HG02885 (cell line): Measurements from ENCODE around the gene MFAP2.
"Not testable (repeated sequence)": the region's sequence is repeated elsewhere in the genome, so short reads cannot be mapped to it uniquely, and the experiment has no call there.

Source experiments
- ATAC-seq: cut with Tn5 transposase; IDR thresholded peaks from one replicate; pipeline ENCODE4 v1.9.1; 2021; ENCODE audit warnings: mild to moderate bottlenecking; ENCODE audit not compliant: unreplicated experiment, poor library complexity

MFAP2 gene

DNA sequence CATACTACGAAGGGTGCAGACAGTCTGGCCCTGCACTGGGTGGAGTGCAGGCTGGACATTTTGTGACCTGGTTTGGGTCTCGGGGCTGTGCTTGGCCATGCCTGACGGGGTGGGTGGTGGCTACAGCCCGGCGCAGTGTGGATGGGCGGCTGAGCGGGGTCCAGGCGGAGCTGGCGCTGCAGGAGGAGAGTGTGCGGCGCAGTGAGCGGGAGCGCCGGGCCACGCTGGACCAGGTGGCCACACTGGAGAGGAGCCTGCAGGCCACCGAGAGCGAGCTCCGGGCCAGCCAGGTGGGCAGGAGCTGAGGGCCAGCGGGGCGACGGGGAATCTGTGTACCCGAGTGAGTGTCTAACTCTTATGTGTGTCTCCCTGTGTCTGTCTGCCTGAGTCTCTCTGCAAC lies 14.1 kb downstream of the MFAP2 start:
- ATAC-seq: no peak

DNA sequence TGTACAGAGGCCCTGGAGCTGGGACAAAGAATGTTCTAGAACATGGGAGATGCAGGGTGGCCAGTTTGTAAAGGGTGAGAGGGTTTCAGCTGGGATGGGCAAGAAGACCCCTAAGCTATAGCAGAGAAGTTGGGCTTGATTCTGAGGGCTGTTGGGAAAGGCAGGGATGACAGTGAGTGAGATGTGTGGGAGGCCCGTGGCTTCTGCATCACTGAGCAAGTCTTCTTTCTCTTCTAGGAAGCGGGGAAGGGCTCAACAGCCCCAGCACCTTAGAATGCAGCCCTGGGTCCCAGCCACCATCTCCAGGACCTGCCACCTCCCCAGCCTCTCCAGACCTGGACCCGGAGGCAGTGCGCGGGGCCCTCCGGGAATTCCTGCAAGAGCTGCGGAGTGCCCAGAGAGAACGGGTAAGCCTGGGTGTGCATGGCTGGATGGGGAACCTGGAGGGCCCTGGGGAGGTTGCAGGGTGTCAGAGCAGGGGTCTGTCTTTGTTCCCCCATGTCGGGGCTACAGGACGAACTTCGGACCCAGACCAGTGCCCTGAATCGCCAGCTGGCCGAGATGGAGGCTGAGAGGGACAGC lies 14.8 kb downstream of the MFAP2 start:
- ATAC-seq: no peak

DNA sequence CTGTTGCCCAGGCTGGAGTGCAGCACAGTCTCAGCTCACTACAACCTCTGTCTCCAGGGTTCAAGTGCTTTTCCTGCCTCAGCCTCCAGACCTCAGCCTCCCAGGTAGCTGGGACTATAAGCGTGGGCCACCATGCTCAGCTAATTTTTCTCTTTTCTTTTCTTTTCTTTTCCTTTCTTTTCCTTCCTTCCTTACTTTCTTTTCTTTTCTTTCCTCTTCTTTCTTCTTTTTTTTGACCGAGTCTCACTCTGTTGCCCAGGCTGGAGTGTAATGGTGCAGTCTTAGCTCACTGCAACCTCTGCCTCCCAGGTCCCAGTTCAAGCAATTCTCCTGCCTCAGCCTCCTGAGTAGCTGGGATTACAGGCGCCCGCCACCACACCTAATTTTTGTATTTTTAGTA lies 16.3 kb downstream of the MFAP2 start:
- ATAC-seq: not testable (repeated sequence)

DNA sequence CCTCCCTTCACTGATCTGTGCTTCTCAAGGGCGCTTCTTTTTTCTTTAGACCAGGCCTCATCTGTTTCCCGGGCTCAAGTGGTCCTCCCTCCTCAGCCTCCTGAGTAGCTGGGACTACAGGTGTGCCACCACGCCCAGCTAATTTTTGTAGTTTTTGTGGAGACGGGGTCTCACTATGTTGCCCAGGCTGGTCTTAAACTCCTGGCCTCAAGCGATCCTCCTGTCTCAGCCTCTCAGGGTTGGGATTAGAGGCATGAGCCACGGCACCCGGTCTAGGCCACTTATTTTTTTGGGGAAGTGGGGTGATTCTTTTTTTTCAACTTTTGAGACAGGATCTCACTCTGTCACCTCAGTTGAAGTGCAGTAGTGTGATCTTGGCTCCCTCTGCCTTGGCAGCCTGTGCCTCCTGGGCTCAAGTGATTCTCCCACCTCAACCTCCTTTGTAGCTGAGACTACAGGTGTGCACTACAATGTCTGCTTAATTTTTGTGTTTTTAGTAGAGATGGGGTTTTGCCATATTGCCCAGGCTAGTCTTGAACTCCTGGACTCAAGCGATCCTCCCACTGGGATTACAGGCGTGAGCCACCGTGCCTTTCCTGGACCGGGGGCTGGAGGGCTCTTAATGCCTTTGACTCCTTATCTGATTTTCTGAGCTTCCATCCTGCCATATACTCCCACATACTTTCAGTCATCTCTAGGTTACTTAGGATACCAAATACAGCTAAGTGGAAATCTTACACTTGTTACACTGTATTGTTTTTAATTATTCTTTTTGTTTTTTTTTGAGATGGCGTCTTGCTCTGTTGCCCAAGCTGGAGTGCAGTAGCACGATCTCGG lies 18.9 kb downstream of the MFAP2 start:
- no peak for ATAC-seq

DNA sequence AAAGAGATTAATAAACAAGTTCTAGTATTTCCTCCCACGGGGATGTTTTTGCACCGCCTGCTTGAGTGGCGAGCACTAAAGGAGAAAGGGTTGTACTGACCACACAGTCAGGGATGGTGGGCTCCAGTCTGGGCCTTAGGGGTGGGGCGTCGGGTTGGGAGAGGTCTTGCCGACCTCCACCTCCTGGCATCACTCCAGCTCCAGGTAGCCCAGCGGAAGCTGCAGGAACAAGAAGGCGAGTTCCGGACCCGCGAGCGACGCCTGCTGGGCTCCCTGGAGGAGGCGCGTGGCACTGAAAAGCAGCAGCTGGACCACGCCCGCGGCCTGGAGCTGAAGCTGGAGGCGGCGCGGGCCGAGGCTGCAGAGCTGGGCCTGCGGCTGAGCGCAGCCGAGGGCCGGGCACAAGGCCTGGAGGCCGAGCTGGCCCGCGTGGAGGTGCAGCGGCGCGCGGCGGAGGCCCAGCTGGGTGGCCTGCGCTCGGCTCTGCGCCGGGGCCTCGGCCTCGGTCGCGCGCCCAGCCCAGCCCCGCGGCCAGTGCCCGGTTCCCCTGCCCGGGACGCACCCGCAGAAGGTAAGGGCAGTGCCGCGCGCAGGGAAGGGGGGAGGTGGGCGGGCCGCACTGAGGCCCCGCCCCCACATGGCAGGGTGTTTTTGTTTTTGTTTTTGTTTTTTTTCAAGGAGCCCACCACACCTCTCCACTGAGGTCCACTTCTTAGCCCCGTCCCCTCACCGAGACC lies 19.7 kb downstream of the MFAP2 start:
- ATAC-seq: peak; percentile 73

DNA sequence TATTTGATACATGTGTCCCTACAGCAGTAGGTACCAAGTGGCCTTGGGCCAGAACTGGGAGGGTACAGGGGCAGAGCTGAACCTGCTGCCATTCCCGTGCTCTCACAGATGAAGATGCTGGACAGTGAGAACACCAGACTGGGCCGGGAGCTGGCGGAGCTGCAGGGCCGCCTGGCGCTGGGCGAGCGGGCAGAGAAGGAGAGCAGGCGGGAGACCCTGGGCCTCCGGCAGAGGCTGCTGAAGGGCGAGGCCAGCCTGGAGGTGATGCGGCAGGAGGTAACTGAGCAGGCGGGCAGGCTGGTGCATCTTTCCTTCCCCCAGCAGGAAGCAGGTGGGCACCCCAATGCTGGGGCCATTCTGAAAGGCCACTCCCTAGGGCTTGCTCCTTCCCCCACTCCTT lies 21.9 kb downstream of the MFAP2 start:
- ATAC-seq: no peak

DNA sequence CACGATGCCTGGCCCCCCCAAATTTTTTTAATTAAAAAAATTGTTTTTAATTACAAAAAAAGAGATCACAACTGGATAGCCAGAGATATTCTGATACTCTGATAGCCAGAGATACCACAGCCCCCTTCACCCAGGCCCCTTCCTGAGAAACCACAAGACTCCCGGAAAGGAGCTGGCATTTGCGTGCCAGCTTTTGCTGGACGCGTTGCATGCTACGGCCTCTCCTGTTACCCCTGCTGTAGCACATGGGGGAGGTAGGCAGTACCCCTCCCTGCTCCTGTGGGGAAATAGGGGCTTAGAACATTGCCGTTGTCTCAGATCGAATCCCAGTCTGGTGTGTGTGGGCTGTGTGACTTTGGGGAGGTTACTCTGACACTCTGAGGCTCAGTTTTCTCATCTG lies 22.7 kb downstream of the MFAP2 start:
- no peak for ATAC-seq

DNA sequence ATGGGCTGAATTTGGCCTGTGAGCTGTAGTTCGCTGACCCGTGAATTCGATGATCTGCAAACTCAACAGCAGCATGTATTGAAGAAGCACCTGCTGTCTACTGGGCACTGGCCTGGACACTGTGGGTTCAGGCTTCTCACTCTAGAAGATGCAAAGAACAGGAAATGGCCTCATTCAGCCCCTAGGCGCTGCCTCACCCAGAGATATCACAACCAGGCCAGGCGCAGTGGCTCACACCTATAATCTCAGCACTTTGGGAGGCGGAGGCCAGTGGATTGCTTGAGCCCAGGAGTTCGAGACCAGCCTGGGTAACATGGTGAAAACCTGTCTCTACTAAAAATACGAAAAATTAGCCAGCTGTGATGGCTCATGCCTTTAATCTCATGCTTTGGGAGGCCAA lies 23.6 kb downstream of the MFAP2 start:
- no peak for ATAC-seq

DNA sequence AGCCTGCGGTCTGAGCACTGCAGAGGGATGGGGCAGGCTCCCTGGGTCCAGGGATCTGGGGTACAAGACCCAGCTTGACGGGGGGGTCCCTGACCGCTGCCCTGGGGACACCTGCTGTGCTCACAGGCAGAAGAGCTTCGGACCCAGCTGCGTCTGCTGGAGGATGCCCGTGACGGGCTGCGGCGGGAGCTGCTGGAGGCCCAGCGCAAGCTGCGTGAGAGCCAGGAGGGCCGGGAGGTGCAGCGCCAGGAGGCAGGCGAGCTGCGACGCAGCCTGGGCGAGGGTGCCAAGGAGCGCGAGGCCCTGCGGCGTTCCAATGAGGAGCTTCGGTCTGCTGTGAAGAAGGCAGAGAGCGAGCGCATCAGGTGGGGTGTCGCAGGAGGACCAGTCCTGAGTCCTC lies 25.2 kb downstream of the MFAP2 start:
- ATAC-seq: no peak

DNA sequence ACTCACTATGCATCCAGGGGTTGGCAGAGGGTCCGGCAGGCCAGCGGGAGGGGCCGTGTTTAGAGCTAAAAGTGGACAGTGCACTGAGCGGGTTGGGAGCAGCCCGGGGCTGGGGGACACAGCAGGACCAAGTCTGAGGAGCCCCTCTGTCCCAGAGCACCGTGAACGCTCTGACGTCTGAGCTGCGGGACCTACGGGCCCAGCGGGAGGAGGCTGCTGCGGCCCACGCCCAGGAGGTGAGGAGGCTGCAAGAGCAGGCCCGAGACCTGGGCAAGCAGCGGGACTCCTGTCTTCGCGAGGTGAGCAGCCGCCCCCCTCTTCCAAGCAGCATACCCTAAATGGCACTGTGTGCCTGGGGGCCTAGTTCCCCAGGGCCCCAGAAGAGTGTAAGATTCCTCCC lies 25.8 kb downstream of the MFAP2 start:
- no peak for ATAC-seq

DNA sequence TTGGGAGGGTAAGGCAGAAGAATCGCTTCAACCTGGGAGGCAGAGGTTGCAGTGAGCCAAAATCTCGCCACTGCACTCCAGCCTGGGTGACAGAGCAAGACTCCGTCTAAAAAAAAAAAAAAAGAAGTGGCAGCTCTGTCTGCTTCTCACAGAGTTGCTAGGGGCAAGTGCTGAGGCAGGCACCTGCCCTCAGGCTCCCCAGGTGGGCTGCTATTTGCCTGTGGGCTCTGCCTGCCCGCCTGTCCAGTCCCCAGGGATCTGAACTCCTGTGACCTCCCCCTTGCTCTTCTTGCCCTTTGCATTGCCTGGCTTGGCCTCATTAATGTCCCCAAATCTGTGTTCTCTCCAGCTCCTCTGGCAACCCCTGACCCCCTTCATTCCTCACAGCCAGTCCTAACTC lies 28.0 kb downstream of the MFAP2 start:
- ATAC-seq: not testable (repeated sequence)

DNA sequence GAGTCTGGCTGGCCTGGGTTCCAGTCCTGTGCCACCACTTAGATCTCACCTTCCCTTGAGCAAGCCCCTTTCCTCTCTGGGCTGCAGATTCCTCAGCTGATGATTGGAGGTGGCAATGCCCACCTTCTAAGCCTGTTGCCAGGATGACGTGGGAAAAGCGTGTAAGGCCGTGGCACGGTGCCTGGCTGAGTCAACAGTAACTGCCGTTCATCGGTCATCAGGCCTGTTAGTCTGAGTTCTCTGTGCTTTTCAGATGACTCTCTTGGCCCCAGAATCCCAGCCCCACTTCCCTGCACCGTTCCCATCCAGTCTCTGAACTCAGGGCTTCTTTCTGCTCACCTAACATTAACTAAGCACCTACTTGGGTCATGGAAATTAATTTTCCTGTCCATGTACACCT lies 31.4 kb downstream of the MFAP2 start:
- not testable (repeated sequence) for ATAC-seq

DNA sequence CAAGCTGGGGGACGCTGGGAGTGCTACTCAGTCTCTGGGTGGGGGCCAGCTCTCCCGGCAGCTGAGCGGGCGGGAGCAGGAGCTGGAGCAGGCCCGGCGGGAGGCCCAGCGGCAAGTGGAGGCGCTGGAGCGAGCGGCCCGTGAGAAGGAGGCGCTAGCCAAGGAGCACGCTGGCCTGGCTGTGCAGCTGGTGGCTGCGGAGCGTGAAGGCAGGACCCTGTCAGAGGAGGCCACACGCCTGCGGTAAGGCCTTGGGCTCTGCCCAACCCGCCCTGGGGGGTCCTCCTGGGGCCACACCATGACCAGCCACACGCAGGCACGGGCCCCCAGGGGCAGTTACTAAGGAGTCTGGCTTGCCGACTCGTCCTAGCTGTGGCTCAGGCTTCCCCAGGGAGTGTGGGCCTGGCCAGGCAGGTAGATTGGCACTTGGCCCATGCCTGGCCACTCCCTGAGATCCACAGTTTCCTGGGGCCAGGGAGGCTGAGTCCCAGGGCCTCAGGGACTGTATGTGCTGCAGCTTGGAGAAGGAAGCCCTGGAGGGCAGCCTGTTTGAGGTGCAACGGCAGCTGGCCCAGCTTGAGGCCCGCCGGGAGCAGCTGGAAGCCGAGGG lies 32.0 kb downstream of the MFAP2 start:
- not testable (repeated sequence) for ATAC-seq

DNA sequence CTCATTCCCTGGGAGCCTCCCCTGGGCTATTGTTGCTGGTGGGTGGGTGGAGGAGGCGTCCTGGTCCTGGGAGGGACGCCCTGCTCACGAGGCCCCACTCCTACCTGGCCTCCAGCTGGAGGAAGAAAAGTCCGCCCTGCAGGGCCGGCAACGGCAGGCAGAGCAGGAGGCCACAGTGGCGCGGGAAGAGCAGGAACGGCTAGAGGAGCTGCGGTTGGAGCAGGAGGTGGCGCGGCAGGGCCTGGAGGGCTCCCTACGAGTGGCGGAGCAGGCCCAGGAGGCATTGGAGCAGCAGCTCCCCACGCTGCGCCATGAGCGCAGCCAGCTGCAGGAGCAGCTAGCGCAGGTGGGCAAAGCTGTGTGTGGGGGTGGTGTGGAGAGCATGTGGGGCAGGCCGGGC lies 33.8 kb downstream of the MFAP2 start:
- no peak for ATAC-seq

DNA sequence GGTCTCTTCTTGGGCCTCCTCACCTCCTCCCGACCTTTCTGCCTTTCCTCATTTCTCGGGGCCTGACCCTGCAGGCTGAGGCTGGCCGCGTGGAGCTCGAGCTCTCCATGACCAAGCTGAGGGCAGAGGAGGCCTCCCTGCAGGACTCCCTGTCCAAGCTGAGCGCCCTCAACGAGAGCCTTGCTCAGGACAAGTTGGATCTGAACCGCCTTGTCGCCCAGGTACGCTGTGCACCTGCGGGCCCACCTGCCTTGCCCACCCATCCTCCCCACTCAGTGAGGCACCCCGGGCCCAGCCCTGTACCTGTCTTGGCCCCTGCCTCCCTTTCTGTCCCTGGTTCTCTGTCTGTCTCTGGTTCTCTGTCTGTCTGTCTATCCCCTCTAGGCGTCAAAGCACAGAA lies 34.2 kb downstream of the MFAP2 start:
- ATAC-seq: not testable (repeated sequence)

DNA sequence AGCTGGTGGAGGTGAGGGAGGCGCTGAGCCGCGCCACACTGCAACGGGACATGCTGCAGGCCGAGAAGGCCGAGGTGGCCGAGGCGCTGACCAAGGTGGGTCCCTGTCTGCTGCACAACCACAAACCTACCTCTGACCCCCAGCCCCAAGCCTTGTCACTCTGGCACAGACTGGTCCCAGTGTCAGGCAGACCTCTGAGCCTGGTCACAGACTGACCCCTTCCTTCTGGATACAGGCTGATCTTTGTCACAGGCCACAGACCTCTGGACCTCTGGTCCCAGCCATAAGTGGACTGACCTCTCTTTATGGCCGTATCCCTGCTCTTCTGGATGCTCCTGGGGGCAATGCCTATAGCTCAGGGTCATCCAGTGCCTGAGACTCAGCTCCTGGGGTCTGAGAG lies 34.9 kb downstream of the MFAP2 start:
- ATAC-seq: not testable (repeated sequence)

DNA sequence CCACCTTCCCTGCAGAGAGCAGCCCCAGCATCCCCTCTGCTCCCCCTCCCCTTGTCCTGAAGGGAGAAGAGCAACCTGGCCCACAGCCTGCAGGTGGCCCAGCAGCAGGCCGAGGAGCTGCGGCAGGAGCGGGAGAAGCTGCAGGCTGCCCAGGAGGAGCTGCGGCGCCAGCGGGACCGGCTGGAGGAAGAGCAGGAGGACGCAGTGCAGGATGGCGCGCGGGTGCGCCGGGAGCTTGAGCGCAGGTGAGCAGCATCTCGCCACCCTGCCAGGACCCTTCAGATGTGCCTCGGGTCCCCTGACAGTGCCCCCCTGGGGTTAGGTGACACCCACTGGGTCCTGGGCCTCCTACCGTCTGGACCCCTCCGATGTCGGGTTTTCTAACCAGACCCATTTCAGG lies 36.4 kb downstream of the MFAP2 start:
- ATAC-seq: no peak

DNA sequence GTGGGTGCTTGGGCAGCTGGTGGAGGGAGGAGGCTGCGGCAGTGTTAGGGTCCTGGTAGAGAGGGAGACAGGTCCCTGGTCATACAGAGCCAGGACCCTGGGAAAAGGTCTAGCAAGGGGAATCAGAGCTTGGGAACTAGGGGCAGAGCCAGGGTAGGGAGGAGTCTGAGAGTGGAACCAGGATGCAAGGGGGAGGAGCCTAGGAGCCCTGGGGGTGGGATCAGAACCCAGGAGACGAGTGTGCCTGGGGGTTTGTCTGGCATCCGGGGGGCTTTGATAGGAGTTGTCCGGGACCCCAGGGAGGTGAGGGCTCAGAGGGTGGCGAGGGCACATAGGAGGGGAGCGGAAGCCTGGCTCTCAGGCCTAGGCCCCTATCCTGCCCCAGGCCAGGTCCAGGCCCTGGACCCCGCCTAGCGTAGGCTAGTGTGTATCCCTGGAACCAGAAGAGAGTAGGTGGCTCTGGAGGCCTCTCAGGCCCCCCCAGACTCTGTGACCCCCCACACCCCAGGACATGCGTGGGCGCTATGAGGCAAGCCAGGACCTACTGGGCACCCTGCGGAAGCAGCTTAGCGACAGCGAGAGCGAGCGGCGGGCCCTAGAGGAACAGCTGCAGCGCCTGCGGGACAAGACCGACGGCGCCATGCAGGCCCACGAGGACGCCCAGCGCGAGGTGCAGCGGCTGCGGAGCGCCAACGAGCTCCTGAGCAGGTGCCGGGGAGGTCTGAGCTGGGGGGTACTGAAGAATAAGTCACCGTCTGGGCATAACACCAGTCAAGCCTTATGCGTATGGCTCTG lies 40.8 kb downstream of the MFAP2 start:
- not testable (repeated sequence) for ATAC-seq

DNA sequence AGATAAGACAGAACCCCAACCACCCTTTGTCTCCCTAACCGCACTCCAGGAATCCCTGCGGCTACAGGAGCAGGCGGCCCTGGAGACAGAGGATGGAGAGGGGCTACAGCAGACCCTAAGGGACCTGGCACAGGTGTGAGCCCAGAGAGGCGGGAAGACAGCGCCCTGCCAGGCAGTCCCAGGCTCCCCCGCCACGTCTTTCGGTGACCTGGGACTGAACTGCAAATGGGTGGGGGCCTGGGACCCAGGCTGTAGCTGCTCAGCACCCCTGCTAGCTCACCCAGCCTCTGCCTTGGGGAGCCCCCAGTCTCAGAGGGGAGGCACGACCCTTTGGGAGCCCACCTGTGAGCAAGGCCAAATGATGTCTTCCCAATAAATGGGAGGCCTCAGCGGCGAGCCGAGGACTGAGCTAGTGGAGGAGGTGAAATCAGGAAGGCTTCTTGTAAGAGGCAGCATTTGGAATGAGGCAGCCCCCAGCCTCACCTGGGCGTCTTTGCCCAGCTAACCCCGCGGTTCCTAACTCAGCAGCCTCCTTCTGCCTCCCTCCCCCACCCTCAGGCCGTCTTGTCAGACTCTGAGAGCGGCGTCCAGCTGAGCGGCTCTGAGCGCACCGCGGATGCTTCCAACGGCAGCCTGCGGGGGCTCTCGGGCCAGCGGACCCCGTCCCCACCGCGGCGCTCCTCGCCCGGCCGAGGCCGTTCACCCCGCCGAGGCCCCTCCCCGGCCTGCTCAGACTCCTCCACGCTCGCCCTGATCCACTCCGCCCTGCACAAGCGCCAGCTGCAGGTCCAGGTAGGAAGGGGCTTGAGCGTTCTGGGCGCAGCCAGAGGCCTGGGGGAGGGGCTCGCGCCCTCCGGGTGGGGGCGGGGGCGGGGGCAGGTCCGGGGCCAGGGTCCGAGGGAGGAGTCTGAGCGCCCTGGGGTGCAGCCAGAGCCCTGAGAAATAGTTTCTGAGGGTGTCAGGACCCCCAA lies 41.8 kb downstream of the MFAP2 start:
- ATAC-seq: no peak
